Right lung (tissue), 5 donors: ENCODE data around the gene IGHMBP2. TPM values are rescaled to one million over a fixed set of nuclear protein-coding genes. Genes with fewer than 3 reads are reported as not detected.

Experiments
- DNase-seq, 2 donors: peaks; one replicate each; pipeline ENCODE4 v3.0.0-alpha.2; 2013
- polyA plus RNA-seq, 5 donors: library from polyadenylated mRNA; unstranded; fragments of 120-200 nt; gene quantifications; one replicate each; pipeline versions ENCODE4 v1.2.1 to v1.2.3, GENCODE V29; 2013; ENCODE audit warnings: inconsistent platforms in 1 of 5, low replicate concordance in 1 of 5; ENCODE audit not compliant: insufficient read length in 5 of 5, insufficient read depth in 1 of 5

IGHMBP2 gene
- polyA plus RNA-seq, 5 donors = 14.3 to 20.7 (median 18.6) TPM

- DNase-seq = no peak
Measured at GRCh38 chr11:68980776-68981065, 77.0 kb downstream of the IGHMBP2 start, which contains the start of gene MRGPRD. Gene MRGPRD (minus strand): TSS chr11:68980986. CDS start chr11:68980986, 0 bp downstream.

- DNase-seq = no peak
Measured at GRCh38 chr11:68982134-68982533, 78.4 kb downstream of the IGHMBP2 start.

- no peak for DNase-seq
Measured at GRCh38 chr11:68983801-68984200, 80.1 kb downstream of the IGHMBP2 start.

- DNase-seq = no peak
Measured at GRCh38 chr11:68987211-68987610, 83.5 kb downstream of the IGHMBP2 start.

- no peak for DNase-seq
Measured at GRCh38 chr11:68988491-68988890, 84.8 kb downstream of the IGHMBP2 start.

Other genes with a start within 250 kb of the IGHMBP2 start
- gene GAL, start 219.3 kb upstream of the IGHMBP2 start, polyA plus RNA-seq = under 1 TPM in 2 of 5 donors, not detected in 3; 0.14 to 0.33 TPM
- 10 to 100 TPM; 10.2 to 14.7 (median 11.4) TPM for gene TESMIN, start 152.4 kb upstream of the IGHMBP2 start, polyA plus RNA-seq
- 10 to 100 TPM; 24.2 to 32.4 (median 27.1) TPM for gene CPT1A, start 62.0 kb upstream of the IGHMBP2 start, polyA plus RNA-seq
- 10 to 100 TPM; 55.9 to 70.8 (median 62.1) TPM for gene MRPL21, start 59 bp upstream of the IGHMBP2 start, polyA plus RNA-seq
- gene MRGPRD, start 77.1 kb downstream of the IGHMBP2 start, polyA plus RNA-seq = not detected
- 1 to 10 TPM; 3.1 to 8.9 (median 5.4) TPM for gene MRGPRF, start 109.4 kb downstream of the IGHMBP2 start, polyA plus RNA-seq
- 10 to 100 TPM in 4 of 5 donors, 1 to 10 TPM in 1; 9.2 to 15.1 (median 13.8) TPM for gene TPCN2, start 145.0 kb downstream of the IGHMBP2 start, polyA plus RNA-seq